ENCODE measurements around the gene PTPRE.

The PTPRE gene

DNA sequence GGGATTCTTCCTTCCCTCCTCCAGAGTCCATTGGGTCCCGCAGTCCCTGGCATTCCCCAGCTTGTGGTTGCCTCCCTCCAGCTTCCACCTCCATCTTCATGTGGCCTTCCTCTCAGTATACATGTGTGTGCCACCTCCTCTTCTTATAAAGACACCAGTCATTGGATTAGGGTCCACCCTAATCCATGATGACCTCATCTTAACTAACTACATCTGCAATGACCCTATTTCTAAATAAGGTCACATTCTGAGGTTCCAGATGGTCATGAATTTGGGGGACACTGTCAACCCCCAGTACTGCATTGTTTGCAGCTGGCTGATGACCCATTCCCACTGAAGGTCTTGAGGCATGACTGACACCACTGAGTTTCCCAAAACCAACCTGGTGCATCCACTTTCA lies 99.0 kb downstream of the PTPRE start:
- no peak for DNase-seq

GRCh38 chr10:128007056-128007455 lies 100.2 kb downstream of the PTPRE start:
- DNase-seq, result no peak

- DNase-seq, result no peak
Measured at GRCh38 chr10:128007971-128008370, 101.1 kb downstream of the PTPRE start.

- no peak for DNase-seq
Measured at GRCh38 chr10:128008521-128009250, 101.8 kb downstream of the PTPRE start.

DNA sequence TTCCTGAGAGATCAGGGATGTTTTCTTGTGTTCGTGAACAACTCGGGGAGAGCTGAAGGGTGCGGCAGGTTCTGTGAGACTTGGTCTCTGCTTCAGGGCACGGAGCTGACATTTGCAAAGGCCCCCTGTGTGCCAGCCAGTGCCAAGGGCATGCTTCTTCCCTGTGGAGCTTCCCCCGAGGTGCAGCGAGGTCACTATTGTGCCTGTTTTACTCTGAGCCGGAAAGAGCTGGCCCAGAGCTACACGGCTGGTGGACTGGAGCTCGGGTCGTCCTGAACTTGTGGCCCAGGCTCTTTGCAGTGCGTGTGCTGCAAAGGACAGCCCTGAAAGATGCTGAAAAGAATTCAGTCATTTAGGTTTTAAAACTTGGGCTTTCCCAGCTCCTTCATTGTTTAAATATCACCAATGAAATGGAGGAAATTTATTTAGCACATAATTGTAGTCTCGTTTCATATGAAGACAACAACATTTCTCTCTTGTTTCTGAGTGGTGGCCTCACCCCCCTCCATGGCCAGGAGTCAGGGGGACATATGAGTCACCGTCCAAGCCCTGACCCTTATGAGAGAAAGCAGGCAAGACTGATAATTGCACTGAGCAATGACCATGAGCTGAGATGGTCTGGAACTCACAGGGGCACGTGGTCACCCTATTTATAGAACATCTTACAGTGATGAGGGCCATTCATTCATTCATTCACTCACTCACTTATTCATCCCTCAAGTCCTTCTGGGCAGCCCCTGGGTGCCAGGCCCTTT lies 102.6 kb downstream of the PTPRE start:
- DNase-seq, result no peak

GRCh38 chr10:128011059-128011979 lies 104.4 kb downstream of the PTPRE start:
- DNase-seq, result peak; percentile 57 to 96

- no peak for DNase-seq
Measured at GRCh38 chr10:128013626-128014025, 106.7 kb downstream of the PTPRE start.

DNA sequence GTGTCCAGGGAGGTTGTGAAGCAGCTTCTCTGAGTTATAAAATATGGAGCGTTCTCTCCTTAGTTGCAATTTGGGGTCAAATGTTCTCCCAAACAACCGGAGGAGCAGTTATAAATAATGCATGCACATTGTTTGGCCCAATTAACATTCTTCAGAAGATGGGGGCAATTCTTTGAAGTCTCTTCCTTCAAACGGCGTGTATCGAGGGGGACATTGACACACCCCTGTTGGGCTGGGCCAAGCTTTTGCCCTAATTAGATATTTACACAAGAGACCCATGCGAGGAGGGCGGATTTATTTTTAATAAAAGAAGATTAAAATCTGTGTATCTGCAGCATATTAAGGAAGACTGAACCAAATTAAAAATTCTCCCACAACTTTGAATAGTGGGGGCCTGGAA lies 107.3 kb downstream of the PTPRE start:
- DNase-seq, result no peak

GRCh38 chr10:128016423-128017060 lies 109.6 kb downstream of the PTPRE start:
- no peak for DNase-seq

DNA sequence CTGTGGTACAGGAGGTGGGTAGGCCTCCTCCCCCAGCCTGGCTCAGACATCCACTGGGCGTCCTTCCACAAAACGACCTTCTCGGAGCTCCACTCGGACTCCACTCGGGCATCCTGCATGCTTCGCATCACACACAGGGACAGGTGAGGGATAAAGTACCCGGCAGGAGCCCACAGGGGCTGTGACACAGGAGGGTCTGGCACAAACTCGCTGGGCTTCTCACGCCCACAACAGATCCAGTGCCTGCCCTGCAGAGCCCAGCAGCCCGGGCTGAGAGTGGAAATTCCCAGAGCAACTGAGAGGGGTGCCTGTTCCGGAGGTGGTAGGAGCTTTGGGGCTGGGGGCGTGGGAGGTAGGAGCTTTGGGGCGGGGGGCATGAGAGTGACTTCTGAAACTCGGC lies 110.9 kb downstream of the PTPRE start:
- no peak for DNase-seq

DNA sequence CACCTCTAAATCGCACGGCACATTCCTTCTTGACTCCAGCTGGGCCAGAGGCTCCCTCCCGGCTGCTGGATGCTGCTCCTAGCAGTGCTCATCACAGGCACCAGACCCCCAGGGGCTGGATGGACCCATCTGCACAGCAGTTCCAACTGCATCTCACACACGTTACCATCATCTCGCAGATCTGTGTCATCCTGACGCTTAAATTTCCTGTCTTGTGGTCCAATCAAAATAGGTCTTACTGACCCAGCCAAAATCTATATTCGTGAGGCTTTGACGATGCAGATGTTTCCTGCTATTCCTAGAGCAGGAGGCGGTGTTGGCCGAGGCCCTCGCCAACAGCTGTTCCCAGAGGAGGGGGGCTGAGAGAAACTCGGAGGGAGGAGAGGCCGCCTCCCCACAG lies 111.3 kb downstream of the PTPRE start:
- no peak for DNase-seq

DNA sequence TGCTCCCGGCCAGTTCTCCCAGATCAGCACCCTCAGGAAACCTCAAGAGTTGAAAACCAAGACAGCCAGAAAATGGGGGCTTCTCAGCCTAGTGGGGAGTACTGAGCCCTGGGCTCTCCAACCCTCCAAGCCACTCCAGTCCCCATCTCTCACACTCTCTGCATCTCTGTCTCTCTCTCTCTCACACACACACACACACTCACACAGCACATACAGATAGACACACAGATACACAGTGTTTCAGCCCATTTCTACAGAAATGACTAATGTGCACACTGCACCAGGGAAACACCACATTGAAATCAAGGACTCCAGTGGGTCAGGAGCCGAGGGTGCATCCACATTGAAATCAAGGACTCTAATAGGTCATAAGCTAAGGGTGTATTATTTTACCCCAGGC lies 111.8 kb downstream of the PTPRE start:
- DNase-seq, result no peak

- DNase-seq, result no peak
Measured at GRCh38 chr10:128022261-128023196, 115.6 kb downstream of the PTPRE start.

GRCh38 chr10:128024426-128024825 lies 117.5 kb downstream of the PTPRE start:
- DNase-seq, result no peak

GRCh38 chr10:128025437-128025836 lies 118.5 kb downstream of the PTPRE start:
- DNase-seq, result no peak

DNA sequence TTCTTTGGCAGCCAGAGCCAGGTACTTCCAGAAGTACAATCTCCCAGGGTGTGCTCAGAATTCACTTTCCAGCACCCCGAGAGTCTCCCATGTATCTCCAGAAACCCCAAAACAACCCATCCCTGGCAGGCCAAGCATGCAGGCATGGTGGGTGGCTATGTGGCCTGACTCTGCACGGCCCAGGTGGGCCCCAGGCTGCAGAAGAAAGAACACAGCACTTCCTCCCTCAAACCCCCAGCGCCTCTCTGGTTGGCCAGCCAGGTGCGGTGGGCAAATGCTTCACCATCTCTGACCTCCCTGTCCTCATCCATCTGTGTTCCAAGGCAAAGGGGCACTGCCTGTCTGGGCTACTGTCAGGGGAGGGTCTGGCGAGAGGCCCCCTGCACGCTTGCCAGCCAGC lies 119.0 kb downstream of the PTPRE start:
- DNase-seq, result no peak

DNA sequence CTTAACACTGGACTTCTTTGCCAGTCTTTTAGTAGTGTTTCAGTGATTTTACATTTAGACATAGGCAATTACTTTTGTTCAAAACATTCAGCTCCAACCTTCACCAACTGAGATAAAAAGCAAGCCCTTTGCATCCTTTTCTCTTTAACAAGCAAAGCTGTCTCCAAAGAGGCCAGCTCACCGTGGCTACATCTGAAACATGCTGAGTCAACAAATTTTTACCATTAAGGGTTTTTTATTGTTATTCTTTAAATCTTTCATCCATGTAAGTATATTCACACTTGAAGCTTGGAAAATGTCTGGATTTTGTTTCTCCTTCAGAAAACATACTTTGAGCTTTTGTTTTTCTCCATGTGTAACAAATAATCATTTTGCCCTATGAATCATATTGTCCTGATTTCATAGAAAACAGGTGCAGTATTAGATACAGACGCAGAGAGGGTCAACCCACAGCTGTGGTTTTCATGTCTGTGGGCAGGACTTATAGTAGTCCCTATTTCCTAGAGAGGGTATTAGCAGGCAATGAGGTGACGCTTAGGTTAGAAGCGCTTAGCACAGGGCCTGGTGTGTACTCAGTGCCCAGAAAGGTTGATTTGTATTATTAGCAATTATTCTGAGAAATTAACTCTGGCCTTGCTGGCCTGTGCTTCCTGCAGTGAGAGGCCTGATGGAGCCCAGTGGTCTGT lies 119.9 kb downstream of the PTPRE start:
- no peak for DNase-seq

- DNase-seq, result no peak
Measured at GRCh38 chr10:128027306-128027705, 120.4 kb downstream of the PTPRE start.

- no peak for DNase-seq
Measured at GRCh38 chr10:128027822-128028507, 121.1 kb downstream of the PTPRE start.

DNA sequence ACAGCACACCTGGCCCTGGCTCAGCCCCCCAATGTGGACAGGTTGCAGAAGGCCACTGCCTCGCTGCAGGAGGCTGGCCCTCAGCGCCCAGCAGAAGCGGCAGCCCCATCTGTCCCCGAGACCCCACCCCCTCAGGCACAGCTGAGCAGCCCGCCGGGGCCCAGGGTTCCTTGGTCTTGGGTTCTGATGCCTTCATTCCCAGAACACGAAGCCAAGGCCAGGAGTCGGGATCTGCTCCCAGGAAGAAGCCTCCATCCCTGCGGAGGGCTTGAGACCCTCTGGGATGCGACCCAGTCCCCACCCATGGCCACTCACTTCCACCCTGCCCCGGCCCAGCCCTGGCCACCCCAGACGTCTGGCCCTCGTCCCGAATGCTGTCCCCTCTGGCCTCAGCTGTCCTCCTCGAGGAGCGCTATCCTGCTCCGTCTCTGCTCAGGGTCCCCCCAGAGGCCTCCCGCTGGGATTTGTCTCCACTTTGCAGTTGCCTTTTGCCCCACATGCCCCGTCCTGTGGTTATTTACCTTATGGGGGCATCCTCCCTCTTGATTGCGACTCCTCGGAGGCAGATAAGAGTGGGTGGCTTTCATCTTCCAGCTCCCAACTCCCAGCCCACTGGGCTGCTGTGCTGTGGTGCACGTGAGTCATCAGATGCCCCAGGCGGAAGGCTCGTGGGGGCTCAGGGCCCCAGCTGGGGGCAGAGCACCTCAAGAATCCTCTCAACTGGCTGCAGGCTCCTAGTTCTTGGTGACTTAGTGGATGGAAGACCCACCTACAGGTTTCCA lies 121.8 kb downstream of the PTPRE start:
- DNase-seq, result no peak

Data from inflammatory macrophage treated with lipopolysaccharide for 1 hour (primary cell).